HEK293 (cell line): ENCODE results near the gene PSORS1C2.
A peak's percentile ranks its signal among the peaks of the same experiment; 100 is the strongest.

Experiments
- HIC1 ChIP-seq: fragments of 450-650 bp; formaldehyde crosslinking; IDR thresholded peaks from 2 replicates; pipeline ENCODE4 v1.5.1; 2016; ENCODE audit warnings: missing biosample characterization, missing genetic modification characterization
- KLF17 ChIP-seq: fragments of 450-650 bp; formaldehyde crosslinking; IDR thresholded peaks from 2 replicates; pipeline ENCODE4 v1.5.1; 2016; ENCODE audit warnings: missing biosample characterization, missing genetic modification characterization
- KLF8 ChIP-seq: fragments of 450-650 bp; formaldehyde crosslinking; IDR thresholded peaks from 2 replicates; pipeline ENCODE4 v1.5.1; 2016; ENCODE audit warnings: missing biosample characterization, missing genetic modification characterization
- MEIS1 ChIP-seq: sonication (generic); formaldehyde crosslinking; IDR thresholded peaks from 2 replicates; pipeline ENCODE4 v1.8.1; 2022; ENCODE audit warnings: missing genetic modification reagents, mild to moderate bottlenecking, borderline replicate concordance
- PATZ1 ChIP-seq: fragments of 450-650 bp; formaldehyde crosslinking; IDR thresholded peaks from 2 replicates; pipeline ENCODE4 v1.5.1; 2016; ENCODE audit warnings: missing biosample characterization, missing genetic modification characterization
- PRDM10 ChIP-seq: fragments of 450-650 bp; formaldehyde crosslinking; IDR thresholded peaks from 2 replicates; pipeline ENCODE4 v1.5.1; 2016; ENCODE audit warnings: missing biosample characterization, missing genetic modification characterization
- ZNF266 ChIP-seq: fragments of 450-650 bp; formaldehyde crosslinking; IDR thresholded peaks from 2 replicates; pipeline ENCODE4 v1.5.1; 2016; ENCODE audit warnings: missing biosample characterization, missing genetic modification characterization, low read depth
- ZNF280C ChIP-seq: fragments of 450-650 bp; formaldehyde crosslinking; IDR thresholded peaks from 2 replicates; pipeline ENCODE4 v1.5.1; 2016; ENCODE audit warnings: missing biosample characterization, missing genetic modification characterization
- ZNF488 ChIP-seq: fragments of 450-650 bp; formaldehyde crosslinking; IDR thresholded peaks from 2 replicates; pipeline ENCODE4 v1.5.1; 2016; ENCODE audit warnings: missing biosample characterization, missing genetic modification characterization
- ZNF561 ChIP-seq: fragments of 450-650 bp; IDR thresholded peaks from 2 replicates; pipeline ENCODE4 v1.5.1; 2018; ENCODE audit warnings: missing biosample characterization, missing genetic modification characterization, borderline replicate concordance

The PSORS1C2 gene

GRCh38 chr6:31158863-31159855, 20.3 kb upstream of the PSORS1C2 start (continued):
- TF ChIP-seq KLF17 (tag by site-specific recombination): 0 out of 2 replicates have a peak, but pooled peaks have one; percentile 17
- no peak for TF ChIP-seq ZNF266 (tag by site-specific recombination)
- TF ChIP-seq PRDM10 (tag by site-specific recombination): peak; percentile 56
- TF ChIP-seq ZNF488 (tag by site-specific recombination): no peak
- 0 out of 2 replicates have a peak, but pooled peaks have one; percentile 19 for TF ChIP-seq ZNF561 (tag by site-specific recombination)
- TF ChIP-seq HIC1 (tag by site-specific recombination): peak; percentile 61
- TF ChIP-seq ZNF280C (tag by site-specific recombination): no peak
- TF ChIP-seq MEIS1: no peak
- peak; percentile 57; the same call in 1 of the 2 replicates for TF ChIP-seq KLF8 (tag by site-specific recombination)
- peak; percentile 77; the same call in 1 of the 2 replicates for TF ChIP-seq PATZ1 (tag by site-specific recombination)
